Fibroblast of skin of left biceps (primary cell): ENCODE results near the gene ABCC2.
"Not testable (repeated sequence)": the region's sequence is repeated elsewhere in the genome, so short reads cannot be mapped to it uniquely, and the experiment has no call there.

ENCODE experiments used
- DNase-seq, 2 experiments: peaks; one replicate each; pipeline ENCODE4 v3.0.0-alpha.2; 2013; ENCODE audit warnings: low read depth in 2 of 2

ABCC2 gene

GRCh38 chr10:99809481-99809880 lies 27.0 kb downstream of the ABCC2 start:
- DNase-seq: no peak

GRCh38 chr10:99809931-99810615 lies 27.6 kb downstream of the ABCC2 start:
- DNase-seq: no peak

- no peak for DNase-seq
Measured at GRCh38 chr10:99812177-99812576, 29.7 kb downstream of the ABCC2 start.

- no peak for DNase-seq
Measured at GRCh38 chr10:99814143-99814542, 31.7 kb downstream of the ABCC2 start.

- DNase-seq: no peak
Measured at GRCh38 chr10:99815621-99816020, 33.2 kb downstream of the ABCC2 start.

- DNase-seq: peak; percentile 24 to 25
Measured at GRCh38 chr10:99827936-99828335, 45.5 kb downstream of the ABCC2 start.

GRCh38 chr10:99828464-99828863 lies 46.0 kb downstream of the ABCC2 start:
- DNase-seq: no peak

GRCh38 chr10:99832439-99832838 lies 50.0 kb downstream of the ABCC2 start:
- DNase-seq: no peak

- DNase-seq: peak in 1 of 2 experiments; percentile 14
Measured at GRCh38 chr10:99834410-99834809, 52.0 kb downstream of the ABCC2 start.

GRCh38 chr10:99835947-99836346 lies 53.5 kb downstream of the ABCC2 start:
- DNase-seq: no peak

- no peak for DNase-seq
Measured at GRCh38 chr10:99836711-99837110, 54.3 kb downstream of the ABCC2 start.

- not testable (repeated sequence) for DNase-seq
Measured at GRCh38 chr10:99840859-99841258, 58.4 kb downstream of the ABCC2 start.

- DNase-seq: no peak
Measured at GRCh38 chr10:99841746-99842145, 59.3 kb downstream of the ABCC2 start.

- no peak for DNase-seq
Measured at GRCh38 chr10:99843310-99843709, 60.9 kb downstream of the ABCC2 start.

- no peak for DNase-seq
Measured at GRCh38 chr10:99844433-99844955, 62.1 kb downstream of the ABCC2 start.

- DNase-seq: peak; percentile 75 to 78
Measured at GRCh38 chr10:99845837-99846382, 63.5 kb downstream of the ABCC2 start.

GRCh38 chr10:99849057-99849456 lies 66.6 kb downstream of the ABCC2 start:
- DNase-seq: no peak

GRCh38 chr10:99849536-99849935 lies 67.1 kb downstream of the ABCC2 start:
- no peak for DNase-seq

- no peak for DNase-seq
Measured at GRCh38 chr10:99850021-99850766, 67.8 kb downstream of the ABCC2 start.

GRCh38 chr10:99850767-99851340 lies 68.4 kb downstream of the ABCC2 start:
- no peak for DNase-seq

GRCh38 chr10:99851825-99852224 lies 69.4 kb downstream of the ABCC2 start:
- no peak for DNase-seq

- no peak for DNase-seq
Measured at GRCh38 chr10:99852481-99853213, 70.2 kb downstream of the ABCC2 start.
